NCI-H1417 (cell line): Measurements from ENCODE around the gene RAD50.
"Not testable (repeated sequence)": the region's sequence is repeated elsewhere in the genome, so short reads cannot be mapped to it uniquely, and the experiment has no call there.

Experiments
- DNase-seq, 3 experiments: peaks; one replicate each; lab custom pipeline; 2025; lab: John Stamatoyannopoulos, UW

The RAD50 gene

GRCh38 chr5:132633587-132633986 lies 76.8 kb downstream of the RAD50 start:
- not testable (repeated sequence) for DNase-seq

- no peak for DNase-seq
Observed at GRCh38 chr5:132635873-132636272, 79.1 kb downstream of the RAD50 start.

- no peak for DNase-seq
Observed at GRCh38 chr5:132637241-132637640, 80.5 kb downstream of the RAD50 start.

DNA sequence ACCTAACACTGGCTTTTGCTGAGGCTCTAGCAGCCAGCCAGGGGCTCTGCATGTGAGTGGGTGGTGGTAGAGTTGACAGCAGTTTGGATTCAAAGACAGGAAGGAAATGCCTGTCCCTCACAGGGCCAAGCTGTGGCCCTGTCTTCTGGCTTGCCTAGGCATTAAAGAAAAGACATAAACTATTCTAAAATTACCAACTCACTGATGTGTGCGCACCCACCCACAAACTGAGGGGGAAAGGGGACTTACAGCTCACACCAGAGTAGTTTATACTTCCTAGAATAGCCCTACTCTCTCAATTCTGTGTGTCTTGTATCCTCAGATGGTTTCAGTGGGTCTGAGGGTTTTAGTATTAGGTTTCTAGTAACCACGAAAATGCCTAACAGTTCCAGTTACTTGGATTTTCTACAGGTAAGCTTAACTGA lies 82.9 kb downstream of the RAD50 start:
- DNase-seq: no peak

- no peak for DNase-seq
Observed at GRCh38 chr5:132640613-132641012, 83.8 kb downstream of the RAD50 start.

GRCh38 chr5:132641241-132641723 lies 84.5 kb downstream of the RAD50 start:
- DNase-seq: no peak

DNA sequence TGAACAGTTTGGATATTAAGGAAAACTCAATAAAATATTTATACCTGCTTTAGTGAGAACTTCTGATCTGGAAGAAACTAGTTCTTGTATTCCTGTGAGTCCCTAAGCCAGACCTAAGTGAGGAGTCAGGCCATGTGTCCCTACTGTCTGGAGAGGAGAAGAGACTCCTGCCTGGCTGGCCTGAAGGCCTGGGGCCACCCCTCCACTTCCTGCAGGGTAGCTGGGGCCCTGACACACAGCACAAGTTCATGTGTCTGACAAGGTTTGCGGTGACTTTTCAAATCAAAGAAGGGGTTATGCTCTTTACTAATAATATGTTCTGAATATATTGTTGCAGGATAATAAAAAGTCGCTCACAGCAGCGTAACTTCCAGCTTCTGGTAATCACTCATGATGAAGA lies 85.1 kb downstream of the RAD50 start:
- no peak for DNase-seq

- DNase-seq: no peak
Observed at GRCh38 chr5:132644177-132644576, 87.4 kb downstream of the RAD50 start.

- DNase-seq: no peak
Observed at GRCh38 chr5:132646583-132647266, 89.9 kb downstream of the RAD50 start.

- DNase-seq: no peak
Observed at GRCh38 chr5:132647473-132647872, 90.7 kb downstream of the RAD50 start.

- DNase-seq: no peak
Observed at GRCh38 chr5:132648355-132648754, 91.6 kb downstream of the RAD50 start.

DNA sequence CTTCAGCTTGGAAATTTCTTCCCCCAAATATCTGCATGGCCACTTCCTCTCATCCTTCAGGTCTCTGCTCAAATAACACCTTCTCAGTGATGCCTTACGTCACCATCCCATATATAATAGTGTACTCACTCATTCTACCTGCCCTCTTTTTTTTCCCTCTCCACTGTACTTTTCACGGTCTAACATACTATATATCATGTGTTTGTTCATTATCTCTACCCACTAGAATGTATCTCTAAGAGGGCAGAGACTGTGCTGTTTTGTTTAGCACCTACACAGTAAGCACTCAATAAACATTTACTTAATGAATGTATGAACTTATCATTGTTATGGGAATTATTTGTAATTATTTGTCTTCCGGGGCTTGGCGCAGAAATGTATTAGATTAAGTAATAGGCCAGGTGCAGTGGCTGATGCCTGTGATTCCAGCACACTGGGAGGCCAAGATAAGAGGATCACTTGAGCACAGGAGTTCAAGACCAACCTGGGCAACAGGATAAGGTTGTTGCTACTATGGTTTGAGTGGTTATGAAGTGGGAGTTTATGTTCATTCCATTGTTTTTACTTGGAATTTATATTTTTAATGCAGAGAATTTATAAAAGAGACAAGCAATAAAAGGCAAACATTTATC lies 95.2 kb downstream of the RAD50 start:
- no peak for DNase-seq

DNA sequence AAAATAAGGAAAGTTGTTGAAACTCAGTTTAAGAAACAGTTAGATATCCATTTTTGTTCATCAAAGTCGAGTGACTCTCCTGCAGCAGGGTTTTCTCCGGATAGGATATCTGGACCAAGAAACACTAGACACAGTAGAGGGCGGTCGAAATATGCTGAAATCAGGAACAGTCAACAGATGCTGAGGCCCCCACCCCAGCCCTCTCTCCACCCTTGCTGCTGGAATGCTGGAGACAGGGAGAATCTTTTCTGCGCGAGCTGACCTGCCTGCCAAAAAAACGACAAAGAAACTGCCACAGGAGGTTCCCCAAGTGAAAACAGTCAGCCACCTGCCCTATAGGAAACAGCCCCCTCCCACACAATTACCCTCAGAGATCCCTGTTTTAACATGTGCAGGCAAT lies 96.9 kb downstream of the RAD50 start:
- DNase-seq: no peak

DNA sequence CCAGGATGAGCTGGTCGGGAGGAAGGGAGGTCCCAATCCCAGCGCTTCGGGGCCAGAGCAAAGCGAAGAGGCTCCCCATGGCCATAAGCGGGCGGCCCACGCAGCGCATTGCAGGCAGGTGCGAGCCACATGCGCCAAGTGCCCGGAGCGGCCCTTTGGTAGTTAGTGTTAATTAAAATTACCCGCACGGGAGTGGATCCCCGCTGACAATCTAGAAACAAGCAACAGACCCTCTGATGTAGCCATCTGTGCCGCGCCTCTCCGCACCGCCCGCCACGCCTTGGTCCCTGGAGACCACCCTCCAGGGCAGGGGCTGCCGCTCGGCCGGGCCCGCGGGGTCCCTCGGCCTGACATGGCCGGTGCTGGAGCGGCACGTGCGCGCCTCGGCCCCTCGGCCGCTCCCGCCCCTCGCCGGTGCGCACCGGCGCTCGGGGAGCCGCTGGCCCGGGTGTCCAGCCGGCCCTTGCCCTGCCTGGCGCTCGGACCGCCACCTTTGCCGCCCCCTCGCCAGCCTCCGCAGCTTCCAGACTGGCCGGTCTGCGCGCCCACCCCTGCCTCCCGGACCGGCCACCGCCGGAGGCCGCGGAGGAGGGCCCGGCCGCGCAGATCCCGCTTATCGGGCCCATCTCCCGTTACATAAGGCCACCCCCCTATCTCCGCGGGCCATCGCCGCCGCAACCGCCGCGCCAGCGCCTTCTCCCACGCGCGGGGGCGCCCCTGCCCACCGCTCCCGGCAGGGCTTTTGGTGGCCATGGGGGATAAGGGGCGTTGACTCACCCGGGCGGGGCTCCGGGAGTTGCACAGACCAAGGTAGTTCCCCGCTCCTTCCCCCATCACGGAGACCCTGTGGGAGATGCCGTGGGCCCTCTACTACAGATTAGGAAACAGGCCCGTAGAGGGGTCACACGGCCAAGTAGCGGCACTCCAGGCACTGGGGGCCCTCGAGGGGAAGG lies 99.3 kb downstream of the RAD50 start:
- peak in 2 of 3 experiments; percentile 55 to 61 for DNase-seq

GRCh38 chr5:132656774-132657355 lies 100.1 kb downstream of the RAD50 start:
- no peak for DNase-seq

- DNase-seq: no peak
Observed at GRCh38 chr5:132657676-132658380, 101.1 kb downstream of the RAD50 start, which contains the start of gene IL13. Gene IL13, plus strand, starts transcription at chr5:132658173. Its CDS starts 14 bp downstream, at chr5:132658187.

- no peak for DNase-seq
Observed at GRCh38 chr5:132658381-132659302, 101.9 kb downstream of the RAD50 start.

GRCh38 chr5:132659598-132660493 lies 103.1 kb downstream of the RAD50 start:
- no peak for DNase-seq
